Liver (tissue), 9 donors: ENCODE measurements around the gene PKP4. TPM values are rescaled to one million over a fixed set of nuclear protein-coding genes. Genes with fewer than 3 reads are reported as not detected.

Experiments used
- DNase-seq: peaks from one replicate; pipeline ENCODE4 v3.0.0-alpha.2; 2017; ENCODE audit warnings: low spot score
- H3K27ac ChIP-seq, 2 donors: one replicate each; pipeline ENCODE4 v1.7.0; 2013; ENCODE audit warnings: inconsistent platforms in 2 of 2, low read length in 2 of 2, control low read depth in 1 of 2, low read depth in 1 of 2, mild to moderate bottlenecking in 1 of 2
- H3K27me3 ChIP-seq, 4 donors: one replicate each; pipeline versions ENCODE4 v1.6.1 to v1.7.0; 2013; ENCODE audit warnings: low read length in 3 of 4, inconsistent platforms in 1 of 4, mild to moderate bottlenecking in 1 of 4, moderate library complexity in 1 of 4; ENCODE audit not compliant: control insufficient read depth in 4 of 4, insufficient read depth in 4 of 4
- H3K36me3 ChIP-seq, 4 donors: one replicate each; pipeline versions ENCODE4 v1.6.1 to v1.7.0; 2013; ENCODE audit warnings: low read length in 3 of 4, mild to moderate bottlenecking in 3 of 4, low read depth in 1 of 4, moderate library complexity in 1 of 4; ENCODE audit not compliant: control insufficient read depth in 4 of 4, insufficient read depth in 3 of 4
- H3K4me1 ChIP-seq, 4 donors: one replicate each; pipeline versions ENCODE4 v1.6.1 to v1.7.0; 2013; ENCODE audit warnings: low read length in 3 of 4, mild to moderate bottlenecking in 3 of 4, moderate library complexity in 1 of 4; ENCODE audit not compliant: control insufficient read depth in 4 of 4, insufficient read depth in 4 of 4
- H3K4me3 ChIP-seq, 3 donors: one replicate each; pipeline versions ENCODE4 v1.6.1 to v1.7.0; 2013; ENCODE audit warnings: low read length in 3 of 3, control low read depth in 1 of 3, low read depth in 1 of 3, mild to moderate bottlenecking in 1 of 3
- H3K9ac ChIP-seq, 2 donors: one replicate each; pipeline ENCODE4 v1.7.0; 2013; ENCODE audit warnings: low read length in 2 of 2, mild to moderate bottlenecking in 2 of 2, moderate library complexity in 2 of 2, control low read depth in 1 of 2, low read depth in 1 of 2
- H3K9me3 ChIP-seq, 4 donors: one replicate each; pipeline versions ENCODE4 v1.6.1 to v1.7.0; 2013; ENCODE audit warnings: low read length in 3 of 4; ENCODE audit not compliant: control insufficient read depth in 4 of 4
- EGR1 ChIP-seq, 2 donors: IDR thresholded peaks; 2 replicates each; pipeline ENCODE4 v1.6.1; 2016 to 2018; ENCODE audit warnings: antibody characterized with exemption in 2 of 2, low read depth in 2 of 2
- FOXA1 ChIP-seq: IDR thresholded peaks from 2 replicates; pipeline ENCODE4 v1.6.1; 2016; ENCODE audit warnings: antibody characterized with exemption
- FOXA2 ChIP-seq: IDR thresholded peaks from 2 replicates; pipeline ENCODE4 v1.6.1; 2016; ENCODE audit warnings: antibody characterized with exemption
- GABPA ChIP-seq, 2 donors: IDR thresholded peaks in 1 of 2; conservative IDR thresholded peaks in 1 of 2; 2 replicates each; pipeline ENCODE4 v1.6.1; 2016; ENCODE audit warnings: antibody characterized with exemption in 2 of 2, mild to moderate bottlenecking in 1 of 2, moderate library complexity in 1 of 2
- HNF4A ChIP-seq, 2 donors: conservative IDR thresholded peaks; 2 replicates each; pipeline ENCODE4 v1.6.1; 2016; ENCODE audit warnings: antibody characterized with exemption in 2 of 2, mild to moderate bottlenecking in 2 of 2
- HNF4G ChIP-seq: IDR thresholded peaks from 2 replicates; pipeline ENCODE4 v1.6.1; 2016; ENCODE audit warnings: antibody characterized with exemption
- JUND ChIP-seq, 2 donors: IDR thresholded peaks; 2 replicates each; pipeline ENCODE4 v1.6.1; 2016; ENCODE audit warnings: antibody characterized with exemption in 2 of 2
- MAX ChIP-seq: IDR thresholded peaks from 2 replicates; pipeline ENCODE4 v1.6.1; 2016; ENCODE audit warnings: antibody characterized with exemption
- NR2F2 ChIP-seq: IDR thresholded peaks from 2 replicates; pipeline ENCODE4 v1.6.1; 2016; ENCODE audit warnings: antibody characterized with exemption
- RAD21 ChIP-seq, 2 donors: IDR thresholded peaks; 2 replicates each; pipeline ENCODE4 v1.6.1; 2016; ENCODE audit warnings: antibody characterized with exemption in 2 of 2, mild to moderate bottlenecking in 2 of 2
- REST ChIP-seq: IDR thresholded peaks from 2 replicates; pipeline ENCODE4 v1.6.1; 2016; ENCODE audit warnings: antibody characterized with exemption, mild to moderate bottlenecking
- RXRA ChIP-seq, 2 donors: IDR thresholded peaks; 2 replicates each; pipeline ENCODE4 v1.6.1; 2017 to 2018; ENCODE audit warnings: antibody characterized with exemption in 2 of 2, mild to moderate bottlenecking in 1 of 2
- SP1 ChIP-seq: IDR thresholded peaks from 2 replicates; pipeline ENCODE4 v1.6.1; 2018; ENCODE audit warnings: antibody characterized with exemption, mild to moderate bottlenecking
- TAF1 ChIP-seq: conservative IDR thresholded peaks from 2 replicates; pipeline ENCODE4 v1.6.1; 2016; ENCODE audit warnings: antibody characterized with exemption, mild to moderate bottlenecking
- YY1 ChIP-seq: IDR thresholded peaks from 2 replicates; pipeline ENCODE4 v1.6.1; 2016; ENCODE audit warnings: antibody characterized with exemption, mild to moderate bottlenecking
- ZBTB33 ChIP-seq: IDR thresholded peaks from 2 replicates; pipeline ENCODE4 v1.6.1; 2016; ENCODE audit warnings: antibody characterized with exemption
- WGBS: extraction: QIAGEN DNeasy Blood & Tissue Kit; methylation state at CpG from one replicate; pipeline ENCODE4 v1.1.7; 2013; 5-methylcytosine and 5-hydroxymethylcytosine counted together
- polyA plus RNA-seq, 2 donors: library from polyadenylated mRNA; stranded (reverse) in 1 of 2; unstranded in 1 of 2; fragments of 200-250 nt in 1 of 2; fragments of >200 nt in 1 of 2; fragmentation: Nextera tagmentation in 1 of 2; extraction: Ambion mirVana in 1 of 2; gene quantifications; one replicate each; pipeline versions ENCODE4 v1.2.1 to v1.2.3, GENCODE V29; 2013 to 2015
- total RNA-seq, 2 donors: library from RNA; depleted of rRNA; stranded (reverse); fragments of >200 nt; gene quantifications; one replicate each; pipeline ENCODE4 v1.2.3, GENCODE V29; 2014
- TF ChIP-seq, protein P1 (sequence below): fragments of 150-350 bp; IDR thresholded peaks from 2 replicates; pipeline ENCODE4 v1.5.1; 2017; ENCODE audit warnings: improper control_type of control experiment, low read depth, low read length; ENCODE audit not compliant: missing input control
- TF ChIP-seq, protein P2 (sequence below): IDR thresholded peaks from 2 replicates; pipeline ENCODE4 v1.6.1; 2016; ENCODE audit warnings: antibody characterized with exemption
- donor health status: healthy.
- donor health status: healthy.
- donor health status: healthy.
- donor health status: healthy.
- donor health status: healthy.

PKP4 gene
- total and polyA plus RNA-seq, 4 donors: 7.7 to 33.8 (median 19.0) TPM

DNA sequence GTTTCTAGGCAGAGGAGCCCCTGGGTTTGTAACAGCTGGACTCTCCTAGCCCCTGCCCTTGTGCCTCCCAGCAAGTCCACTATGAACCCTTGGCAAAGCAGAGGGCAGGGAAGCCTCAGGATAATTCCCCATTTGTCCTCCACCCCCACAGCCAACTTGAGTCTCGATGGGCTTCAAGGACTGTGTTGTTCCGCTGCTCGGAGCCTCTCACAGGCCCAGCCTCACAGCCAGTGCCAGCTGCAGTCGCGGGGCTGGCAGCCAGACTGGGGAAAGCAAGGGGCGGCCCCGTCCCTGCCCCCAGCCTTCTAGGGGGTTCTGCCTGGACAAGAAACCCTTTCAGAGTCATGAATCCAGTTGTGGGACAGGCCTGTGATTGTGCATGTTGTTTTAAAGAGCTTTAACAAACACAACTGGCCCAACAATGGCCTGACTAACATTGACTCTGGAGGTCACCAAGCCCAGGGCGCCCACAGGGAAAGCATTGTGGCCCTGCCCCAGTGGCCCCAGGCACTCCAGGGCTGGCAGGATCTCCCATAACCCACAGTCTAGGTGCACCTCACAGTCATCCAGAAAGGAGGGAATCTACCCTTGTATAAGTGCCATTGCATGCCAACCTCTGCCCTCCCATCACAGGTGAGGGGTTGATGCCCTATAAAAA, 266.6 kb downstream of the PKP4 start:
- H3K4me1 ChIP-seq: no peaks in the 10 kb centered on the region
- H3K9ac ChIP-seq: no peak overlapping the region
- no peak overlapping the region for H3K27ac ChIP-seq
- H3K9me3 ChIP-seq: no peaks in the 10 kb centered on the region
- H3K27me3 ChIP-seq: no peaks in the 10 kb centered on the region
- TF ChIP-seq REST: no peak
- TF ChIP-seq FOXA2: no peak
- no peak for TF ChIP-seq TAF1
- TF ChIP-seq, protein P1, sequence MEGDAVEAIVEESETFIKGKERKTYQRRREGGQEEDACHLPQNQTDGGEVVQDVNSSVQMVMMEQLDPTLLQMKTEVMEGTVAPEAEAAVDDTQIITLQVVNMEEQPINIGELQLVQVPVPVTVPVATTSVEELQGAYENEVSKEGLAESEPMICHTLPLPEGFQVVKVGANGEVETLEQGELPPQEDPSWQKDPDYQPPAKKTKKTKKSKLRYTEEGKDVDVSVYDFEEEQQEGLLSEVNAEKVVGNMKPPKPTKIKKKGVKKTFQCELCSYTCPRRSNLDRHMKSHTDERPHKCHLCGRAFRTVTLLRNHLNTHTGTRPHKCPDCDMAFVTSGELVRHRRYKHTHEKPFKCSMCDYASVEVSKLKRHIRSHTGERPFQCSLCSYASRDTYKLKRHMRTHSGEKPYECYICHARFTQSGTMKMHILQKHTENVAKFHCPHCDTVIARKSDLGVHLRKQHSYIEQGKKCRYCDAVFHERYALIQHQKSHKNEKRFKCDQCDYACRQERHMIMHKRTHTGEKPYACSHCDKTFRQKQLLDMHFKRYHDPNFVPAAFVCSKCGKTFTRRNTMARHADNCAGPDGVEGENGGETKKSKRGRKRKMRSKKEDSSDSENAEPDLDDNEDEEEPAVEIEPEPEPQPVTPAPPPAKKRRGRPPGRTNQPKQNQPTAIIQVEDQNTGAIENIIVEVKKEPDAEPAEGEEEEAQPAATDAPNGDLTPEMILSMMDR: no peak
- TF ChIP-seq FOXA1: no peak
- TF ChIP-seq YY1: no peak
- no peak for TF ChIP-seq MAX
- TF ChIP-seq SP1: no peak
- TF ChIP-seq RXRA (IDR thresholded peaks at IDR 0.05): no peak
- no peak for TF ChIP-seq GABPA (IDR thresholded peaks at IDR 0.05 in 1 of 2, conservative IDR thresholded peaks at IDR 0.05 in 1 of 2)
- TF ChIP-seq, protein P2, sequence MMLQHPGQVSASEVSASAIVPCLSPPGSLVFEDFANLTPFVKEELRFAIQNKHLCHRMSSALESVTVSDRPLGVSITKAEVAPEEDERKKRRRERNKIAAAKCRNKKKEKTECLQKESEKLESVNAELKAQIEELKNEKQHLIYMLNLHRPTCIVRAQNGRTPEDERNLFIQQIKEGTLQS: no peak
- TF ChIP-seq HNF4A (conservative IDR thresholded peaks at IDR 0.05): no peak
- no peak for TF ChIP-seq NR2F2
- no peak for TF ChIP-seq RAD21 (IDR thresholded peaks at IDR 0.05)
- DNase-seq: no peak
- H3K4me3 ChIP-seq: no peak overlapping the region
- 94% methylated on average over 8 of the region's 8 CpGs for WGBS
- no peaks in the 10 kb centered on the region for H3K36me3 ChIP-seq

DNA sequence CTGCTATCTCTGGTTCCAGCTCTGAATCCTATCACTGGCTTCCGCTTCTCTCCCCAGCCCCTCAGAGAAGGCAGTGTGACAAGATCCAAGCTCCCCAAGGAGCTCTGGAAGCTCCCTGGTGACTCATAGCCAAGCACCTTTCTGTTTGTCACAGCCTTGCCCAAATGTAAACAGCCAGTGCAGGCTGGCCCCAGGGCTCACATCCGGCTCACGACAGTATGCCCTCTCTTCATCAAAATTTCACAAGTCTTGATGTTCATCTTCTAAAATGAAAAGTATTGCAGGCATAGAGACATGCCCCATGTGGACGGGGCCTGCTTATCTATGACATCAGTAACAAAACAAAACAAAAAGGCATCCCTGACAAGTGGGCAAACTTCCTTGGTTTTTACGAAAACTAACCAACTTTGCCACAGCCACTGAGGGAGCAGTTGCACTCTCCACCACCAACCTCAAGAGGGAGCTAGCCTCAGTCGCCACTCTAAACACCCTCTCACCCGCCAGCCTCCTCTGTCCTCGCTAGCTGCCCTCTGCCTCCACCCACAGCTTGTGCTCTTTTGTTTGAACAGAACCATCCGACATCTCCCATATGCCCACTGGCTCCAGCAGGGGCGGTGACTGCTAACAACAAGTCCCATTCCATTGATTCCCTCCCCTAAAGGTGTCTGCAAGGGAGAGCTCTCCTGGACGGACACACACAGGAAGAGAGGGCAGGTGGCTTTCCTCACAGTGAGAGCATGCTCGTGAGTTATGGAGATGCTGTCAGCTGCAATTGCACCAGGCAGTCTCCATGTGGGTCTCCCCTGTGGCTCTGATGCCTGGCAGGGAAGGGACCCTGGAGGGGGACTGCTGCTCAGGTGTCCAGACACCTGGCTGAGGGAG, 267.4 kb downstream of the PKP4 start:
- Histone ChIP-seq H3K36me3 (no peaks in the 10 kb centered on the region), H3K9ac (no peak overlapping the region), H3K4me1 (no peaks in the 10 kb centered on the region), H3K9me3 (no peaks in the 10 kb centered on the region), H3K4me3 (no peak overlapping the region), H3K27me3 (no peaks in the 10 kb centered on the region), H3K27ac (no peak overlapping the region)
- WGBS: 81% methylated on average over 12 of the region's 12 CpGs
- no peak for DNase-seq
- TF ChIP-seq HNF4A (conservative IDR thresholded peaks at IDR 0.05): no peak
- no peak for TF ChIP-seq HNF4G
- TF ChIP-seq YY1: no peak
- TF ChIP-seq, protein P2: no peak
- TF ChIP-seq TAF1: no peak
- no peak for TF ChIP-seq NR2F2
- TF ChIP-seq, protein P1: no peak
- no peak for TF ChIP-seq GABPA (IDR thresholded peaks at IDR 0.05 in 1 of 2, conservative IDR thresholded peaks at IDR 0.05 in 1 of 2)
- no peak for TF ChIP-seq JUND (IDR thresholded peaks at IDR 0.05)
- TF ChIP-seq ZBTB33: no peak
- TF ChIP-seq FOXA1: no peak
- no peak for TF ChIP-seq RAD21 (IDR thresholded peaks at IDR 0.05)
- no peak for TF ChIP-seq RXRA (IDR thresholded peaks at IDR 0.05)
- no peak for TF ChIP-seq EGR1 (IDR thresholded peaks at IDR 0.05; ENCODE audit: low read depth in 2 of 2)
- TF ChIP-seq MAX: no peak
- TF ChIP-seq FOXA2: no peak
